Measurements from ENCODE around the gene GTPBP2. TPM values are rescaled to one million over a fixed set of nuclear protein-coding genes. Genes with fewer than 3 reads are reported as not detected.
A peak's percentile ranks its signal among the peaks of the same experiment; 100 is the strongest.

Gene GTPBP2
- total and polyA plus RNA-seq, 2 of the 8 experiments (the other 6 are each of a cell fraction or from before 2014, with no cell fraction given) = 58.3 to 86.1 TPM

DNA sequence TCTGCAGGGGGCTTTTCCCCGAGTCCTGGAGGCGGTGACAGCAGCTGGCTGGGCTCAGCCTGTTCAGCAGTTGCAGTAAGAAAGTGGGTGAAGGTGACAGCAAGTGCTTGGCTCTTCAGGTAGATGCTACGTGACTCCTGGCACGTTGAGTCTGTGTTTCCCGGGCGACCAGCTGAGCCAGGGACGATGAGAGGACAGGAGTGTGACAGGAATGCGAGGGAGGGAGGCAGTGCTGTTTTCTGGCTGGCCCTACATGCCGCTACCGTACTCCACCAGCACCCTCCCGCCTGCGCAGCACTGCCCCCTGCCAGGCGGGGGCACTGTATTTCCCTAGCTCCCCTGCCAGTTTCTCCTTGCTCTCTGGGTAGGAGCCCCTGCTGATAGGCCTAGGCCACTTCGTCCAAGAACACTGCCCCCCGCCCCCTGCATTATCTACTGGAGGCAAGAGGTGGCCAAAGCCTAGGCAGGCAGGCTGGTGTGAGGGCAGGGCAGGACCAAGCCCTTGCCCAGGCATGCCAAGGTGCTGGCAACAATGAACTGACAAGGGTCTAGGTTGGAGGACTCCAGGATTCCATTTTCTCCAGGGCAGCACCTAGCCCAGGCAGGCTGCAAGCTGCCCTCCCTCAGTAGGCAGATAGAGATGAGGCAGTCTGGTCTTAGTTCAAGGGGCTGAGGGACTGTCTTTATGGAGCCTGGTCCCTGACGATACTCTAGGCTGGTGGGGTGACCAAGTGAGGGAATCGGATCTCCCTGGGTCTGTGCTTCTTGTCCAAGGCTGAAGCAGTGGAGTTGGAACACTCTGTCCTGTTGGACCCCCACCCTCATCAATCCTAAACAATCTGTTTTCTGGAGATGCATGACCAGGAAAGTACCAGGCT, 39.3 kb upstream of the GTPBP2 start:
- no peaks in the 10 kb centered on the region for H3K9me3 ChIP-seq (ENCODE audit: insufficient read depth in 2 of 2, low read depth in 1 of 2, low read length in 1 of 2)
- H3K14ac ChIP-seq (ENCODE audit: insufficient read length) = no peak overlapping the region
- H2BK5ac ChIP-seq (ENCODE audit: low read depth, low read length) = peak overlapping the region; percentile 80
- no peaks in the 10 kb centered on the region for H3K79me1 ChIP-seq (ENCODE audit: low read depth, low read length)
- H3K36me3 ChIP-seq (ENCODE audit: control insufficient read depth in 2 of 4, insufficient read depth in 4 of 4, low read length in 3 of 4) = peaks cover 9 to 21% (median 10%) of the 10 kb centered on the region in 4 experiments; a peak in 5 of 8 replicates
- peak overlapping the region; percentile 51; the same call in 1 of the 2 replicates for H2BK12ac ChIP-seq (ENCODE audit: low read depth, low read length)
- H3K27ac ChIP-seq (ENCODE audit: low read depth, low read length) = no peak overlapping the region; the same call in 1 of the 2 replicates
- H3K27me3 ChIP-seq (replicated peaks in 1 of 4; ENCODE audit: control insufficient read depth in 3 of 4, extremely low read depth in 1 of 4, insufficient read depth in 3 of 4, low read length in 3 of 4) = no peaks in the 10 kb centered on the region; a peak in 2 of 7 replicates
- peak overlapping the region in 2 of 4 experiments; percentile 0 to 48; a peak in 3 of 8 replicates for H3K4me3 ChIP-seq (ENCODE audit: extremely low read depth in 1 of 4, insufficient read depth in 2 of 4, low read depth in 3 of 4, low read length in 4 of 4)
- CTCF ChIA-PET (ENCODE audit: partially characterized antibody) = interaction anchor here (0.6 to 12.6 kb wide), 50 partner anchors 9 to 411 kb away, joined by 3 to 146 read pairs (median 5); partner anchors contain the start of genes RSPH9 and VEGFA
- H4K91ac ChIP-seq (replicated peaks; ENCODE audit: insufficient read length, low read length) = peak overlapping the region; percentile 25
- H3K4me1 ChIP-seq (replicated peaks in 1 of 4; ENCODE audit: control insufficient read depth in 3 of 4, insufficient read depth in 4 of 4, low read length in 3 of 4) = peaks cover 5 to 27% (median 22%) of the 10 kb centered on the region in 4 experiments
- peak overlapping the region; percentile 11 for H4K5ac ChIP-seq (ENCODE audit: insufficient read length, low read depth, low read length)
- H3K9ac ChIP-seq (replicated peaks in 1 of 4; ENCODE audit: extremely low read depth in 1 of 4, low read depth in 3 of 4, low read length in 3 of 4) = peak overlapping the region in 2 of 4 experiments; percentile 16 to 25; a peak in 1 of 7 replicates
- peak overlapping the region; percentile 96 for H3K18ac ChIP-seq (ENCODE audit: extremely low read depth, low read length)
- H4K20me1 ChIP-seq (replicated peaks in 1 of 2; ENCODE audit: control insufficient read depth in 1 of 2, insufficient read depth in 2 of 2, low read length in 2 of 2) = peaks cover 0 to 2% of the 10 kb centered on the region in 2 experiments
- H3K4me2 ChIP-seq (ENCODE audit: insufficient read depth in 1 of 2, low read depth in 2 of 2, low read length in 2 of 2) = peak overlapping the region; percentile 58 to 85
- POLR2A ChIA-PET (ENCODE audit: partially characterized antibody) = interaction anchor here (0.7 to 10.0 kb wide), 31 partner anchors 10 to 578 kb away, joined by 3 to 85 read pairs (median 5); partner anchors contain the start of genes GTPBP2, HSP90AB1, MAD2L1BP and MRPS18A
- no peak overlapping the region for H2BK120ac ChIP-seq (replicated peaks; ENCODE audit: low read depth, low read length)
- H2BK15ac ChIP-seq (ENCODE audit: low read length) = peak overlapping the region; percentile 73; the same call in 1 of the 2 replicates
- peak overlapping the region; percentile 75 for H2BK20ac ChIP-seq (ENCODE audit: low read length)
- no peaks in the 10 kb centered on the region for H3K79me2 ChIP-seq (ENCODE audit: control insufficient read depth in 1 of 2, insufficient read depth in 2 of 2, low read length in 2 of 2)
- H3K4ac ChIP-seq (replicated peaks; ENCODE audit: insufficient read length, low read depth, low read length) = peak overlapping the region; percentile 9
- no peak overlapping the region for H2AK5ac ChIP-seq (ENCODE audit: low read depth, low read length)
- no peak for FAIRE-seq
- no peak overlapping the region for H3K56ac ChIP-seq (replicated peaks; ENCODE audit: insufficient read length, low read depth, low read length)
- no peak overlapping the region for H4K8ac ChIP-seq (ENCODE audit: extremely low read depth, insufficient read depth, low read length)
- H2AFZ ChIP-seq (ENCODE audit: low read length) = no peak overlapping the region
- DNase-seq (ENCODE audit: low read depth in 1 of 2, low spot score in 2 of 2) = peak; percentile 60 to 83
- H3K23ac ChIP-seq (ENCODE audit: insufficient read length) = no peak overlapping the region
- 16% methylated on average over 17 of the region's 17 CpGs; no CpG with 5 or more reads in 1 of the 2 experiments for WGBS, 2 experiments (ENCODE audit: extremely low coverage in 1 of 2, insufficient coverage in 1 of 2, insufficient read length in 1 of 2, insufficient replicate concordance in 2 of 2, low coverage in 1 of 2, low lambda C conversion rate in 2 of 2, missing lambda C conversion rate in 1 of 2)
- H3K23me2 ChIP-seq (ENCODE audit: low read depth, low read length) = peaks cover 3% of the 10 kb centered on the region; the same call in 1 of the 2 replicates
- TF ChIP-seq SAP30 (IDR thresholded peaks at IDR 0.05; ENCODE audit: insufficient read depth, insufficient replicate concordance, low read length) (peak; percentile 88), SIRT6 (IDR thresholded peaks at IDR 0.05; ENCODE audit: low read length) (no peak), TAF7 (optimal IDR thresholded peaks at IDR 0.05; ENCODE audit: borderline replicate concordance, low read depth, low read length) (no peak), POLR2A (IDR thresholded peaks at IDR 0.05; ENCODE audit: control extremely low read depth in 1 of 2, low read depth in 2 of 2, low read length in 2 of 2) (peak in 1 of 2 experiments; percentile 59; a peak in 1 of 3 replicates), MAX (IDR thresholded peaks at IDR 0.05) (peak; percentile 60), KDM5A (IDR thresholded peaks at IDR 0.05; ENCODE audit: low read length) (no peak), SUZ12 (IDR thresholded peaks at IDR 0.05; ENCODE audit: low read length) (no peak), CBX8 (IDR thresholded peaks at IDR 0.05; ENCODE audit: borderline replicate concordance, low read depth, low read length) (no peak), TEAD4 (IDR thresholded peaks at IDR 0.05; ENCODE audit: low read depth, low read length) (peak; percentile 81), TCF12 (IDR thresholded peaks at IDR 0.05; ENCODE audit: low read depth, low read length) (no peak), SP1 (IDR thresholded peaks at IDR 0.05; ENCODE audit: low read depth, low read length) (no peak)
